Mesendoderm (in vitro differentiated cells): ENCODE results near the gene LRRTM1. TPM values are rescaled to one million over a fixed set of nuclear protein-coding genes. Genes with fewer than 3 reads are reported as not detected.

Experiments used
- DNase-seq: peaks from one replicate; pipeline ENCODE4 v3.0.0; 2013
- H2AK5ac ChIP-seq: 2 replicates; pipeline ENCODE4 v1.6.1; 2013; ENCODE audit warnings: low read length, inconsistent platforms
- H2BK120ac ChIP-seq: 2 replicates; pipeline ENCODE4 v1.6.1; 2013; ENCODE audit warnings: low read depth, mild to moderate bottlenecking, low read length, moderate library complexity, mixed read lengths
- H2BK15ac ChIP-seq: replicated peaks from 2 replicates; pipeline ENCODE4 v1.6.1; 2013; ENCODE audit warnings: low read depth, mild to moderate bottlenecking, moderate library complexity
- H2BK5ac ChIP-seq: 2 replicates; pipeline ENCODE4 v1.6.1; 2013; ENCODE audit warnings: low read length, inconsistent platforms
- H3K18ac ChIP-seq: 2 replicates; pipeline ENCODE4 v1.6.1; 2013; ENCODE audit warnings: mild to moderate bottlenecking, low read length, mixed read lengths
- H3K23ac ChIP-seq: one replicate; pipeline ENCODE4 v1.6.1; 2013; ENCODE audit warnings: low read length
- H3K27ac ChIP-seq: 2 replicates; pipeline ENCODE4 v1.5.1; 2013; ENCODE audit warnings: low read depth, mild to moderate bottlenecking, inconsistent platforms, low read length, moderate library complexity
- H3K27me3 ChIP-seq: 2 replicates; pipeline ENCODE4 v1.6.1; 2013; ENCODE audit warnings: low read length, control low read depth, mild to moderate bottlenecking, inconsistent platforms; ENCODE audit not compliant: insufficient read depth, poor library complexity
- H3K36me3 ChIP-seq: 2 replicates; pipeline ENCODE4 v1.6.1; 2013; ENCODE audit warnings: low read length, inconsistent platforms; ENCODE audit not compliant: control insufficient read depth, insufficient read depth
- H3K4ac ChIP-seq: one replicate; pipeline ENCODE4 v1.6.1; 2013; ENCODE audit warnings: low read depth, mild to moderate bottlenecking, low read length, moderate library complexity
- H3K4me1 ChIP-seq: 2 replicates; pipeline ENCODE4 v1.6.1; 2013; ENCODE audit warnings: low read depth, low read length, inconsistent platforms; ENCODE audit not compliant: control insufficient read depth
- H3K4me2 ChIP-seq: 2 replicates; pipeline ENCODE4 v1.6.1; 2013; ENCODE audit warnings: low read length
- H3K4me3 ChIP-seq: 2 replicates; pipeline ENCODE4 v1.5.1; 2013; ENCODE audit warnings: mild to moderate bottlenecking, low read length
- H3K56ac ChIP-seq: one replicate; pipeline ENCODE4 v1.6.1; 2013; ENCODE audit warnings: low read length
- H3K79me1 ChIP-seq: 2 replicates; pipeline ENCODE4 v1.6.1; 2013; ENCODE audit warnings: low read length, inconsistent platforms
- H3K79me2 ChIP-seq: 2 replicates; pipeline ENCODE4 v1.6.1; 2013; ENCODE audit warnings: mild to moderate bottlenecking, low read length; ENCODE audit not compliant: control insufficient read depth, insufficient read depth
- H3K9ac ChIP-seq: 2 replicates; pipeline ENCODE4 v1.6.1; 2013; ENCODE audit warnings: low read length, inconsistent platforms
- H4K5ac ChIP-seq: one replicate; pipeline ENCODE4 v1.6.1; 2013; ENCODE audit warnings: low read length
- H4K8ac ChIP-seq: one replicate; pipeline ENCODE4 v1.6.1; 2013; ENCODE audit warnings: low read depth, mild to moderate bottlenecking, control low read depth, low read length, moderate library complexity
- WGBS: extraction: QIAGEN DNeasy Blood & Tissue Kit; methylation state at CpG from one replicate; pipeline ENCODE4 v1.1.7; 2013; ENCODE audit warnings: low lambda C conversion rate, missing lambda C conversion rate; ENCODE audit not compliant: insufficient coverage; ENCODE audit errors: extremely low coverage; 5-methylcytosine and 5-hydroxymethylcytosine counted together
- polyA plus RNA-seq, 2 experiments: library from polyadenylated mRNA; stranded (reverse); fragments of 200-250 nt; gene quantifications; one replicate each; pipeline ENCODE4 v1.2.3, GENCODE V29; 2013

The LRRTM1 gene
- 3.9 TPM for polyA plus RNA-seq (2013, experiment 1 of 2)
- polyA plus RNA-seq (2013, experiment 2 of 2) = 4.4 TPM

GRCh38 chr2:80303909-80304837 lies at the start of gene LRRTM1:
Gene LRRTM1, minus strand, starts transcription at chr2:80304752. Its CDS starts 933 bp downstream, at chr2:80303819.
- Histone ChIP-seq H3K18ac (no peak within 1 kb of the TSS), H4K5ac (no peak within 1 kb of the TSS), H3K79me2 (no peaks in the 10 kb centered on the region), H3K9ac (peak within 1 kb of the TSS; percentile 54), H3K4ac (no peak within 1 kb of the TSS), H2BK15ac (no peak within 1 kb of the TSS), H3K27me3 (peaks cover 34% of the 10 kb centered on the region), H3K4me2 (peak within 1 kb of the TSS; percentile 86), H3K23ac (no peak within 1 kb of the TSS), H3K79me1 (no peaks in the 10 kb centered on the region), H3K36me3 (no peaks in the 10 kb centered on the region), H3K4me3 (peak within 1 kb of the TSS; percentile 49), H2AK5ac (no peak within 1 kb of the TSS), H3K4me1 (peaks cover 23% of the 10 kb centered on the region), H2BK120ac (no peak within 1 kb of the TSS), H3K27ac (no peak within 1 kb of the TSS), H2BK5ac (no peak within 1 kb of the TSS), H4K8ac (no peak within 1 kb of the TSS), H3K56ac (peak within 1 kb of the TSS; percentile 88)
- no CpG with 5 or more reads among the region's 64 CpGs for WGBS
- DNase-seq = peak; percentile 56

- Histone ChIP-seq H3K79me1 (no peaks in the 10 kb centered on the region), H3K23ac (no peak overlapping the region), H2BK120ac (no peak overlapping the region), H3K4me3 (no peak overlapping the region), H2AK5ac (no peak overlapping the region), H2BK5ac (no peak overlapping the region), H4K5ac (no peak overlapping the region), H3K56ac (no peak overlapping the region), H3K27me3 (no peaks in the 10 kb centered on the region), H3K18ac (no peak overlapping the region), H3K27ac (no peak overlapping the region), H3K9ac (no peak overlapping the region), H3K4me1 (no peaks in the 10 kb centered on the region), H3K36me3 (no peaks in the 10 kb centered on the region), H2BK15ac (no peak overlapping the region), H3K4ac (no peak overlapping the region), H4K8ac (no peak overlapping the region), H3K79me2 (no peaks in the 10 kb centered on the region), H3K4me2 (no peak overlapping the region)
- peak; percentile 46 for DNase-seq
- no CpG with 5 or more reads among the region's 3 CpGs for WGBS
These were observed 46.7 kb upstream of the LRRTM1 start for GRCh38 chr2:80351231-80351630.

DNA sequence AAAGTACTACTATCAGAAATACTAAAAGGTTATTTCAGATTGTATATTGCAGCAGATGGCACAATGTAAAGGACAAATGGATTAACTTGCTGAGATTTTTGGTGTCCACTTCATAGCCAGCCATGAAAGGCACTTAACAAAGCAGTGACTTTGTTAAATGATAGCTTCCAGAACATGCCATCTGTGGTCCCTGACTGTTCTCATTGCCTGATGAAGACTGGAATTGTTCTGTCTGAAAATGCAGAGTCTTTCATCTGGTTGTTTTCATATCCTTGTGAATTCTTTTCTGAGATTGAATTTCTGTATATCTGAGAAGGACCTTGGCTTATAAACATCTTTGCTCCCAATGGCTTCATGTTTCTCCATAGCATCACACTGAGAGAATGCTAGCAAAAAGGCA lies 44.4 kb upstream of the LRRTM1 start:
- DNase-seq = no peak
- H2BK5ac ChIP-seq = no peak overlapping the region

DNA sequence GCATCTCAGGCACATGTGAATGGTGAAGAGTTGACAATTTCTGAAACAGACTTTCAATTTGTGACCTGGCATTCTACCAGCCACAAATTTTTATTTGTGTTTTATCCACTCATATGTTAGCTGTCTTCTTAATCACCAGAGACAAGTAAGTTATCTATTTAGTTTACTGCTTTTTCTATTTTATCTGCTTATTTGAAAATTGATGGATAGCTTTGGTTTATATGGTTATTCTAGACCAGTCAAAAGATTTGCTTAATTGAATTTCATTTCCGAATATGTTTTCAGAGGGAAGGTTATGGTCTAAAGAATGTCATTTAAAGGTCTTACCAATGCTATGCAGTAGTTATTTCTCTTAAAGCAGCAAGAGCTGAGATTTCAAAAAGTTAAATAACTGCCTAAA lies 43.5 kb upstream of the LRRTM1 start:
- H2AK5ac ChIP-seq = no peak overlapping the region
- H3K79me2 ChIP-seq = no peaks in the 10 kb centered on the region
- H3K4me3 ChIP-seq = no peak overlapping the region
- H3K27ac ChIP-seq = no peak overlapping the region
- H3K4ac ChIP-seq = no peak overlapping the region
- no peak for DNase-seq
- no peak overlapping the region for H3K4me2 ChIP-seq
- H4K5ac ChIP-seq = no peak overlapping the region
- H3K23ac ChIP-seq = no peak overlapping the region
- H3K79me1 ChIP-seq = no peaks in the 10 kb centered on the region
- no peak overlapping the region for H2BK15ac ChIP-seq
- no peak overlapping the region for H2BK5ac ChIP-seq
- peak overlapping the region; percentile 76 for H4K8ac ChIP-seq
- H3K56ac ChIP-seq = no peak overlapping the region
- no peaks in the 10 kb centered on the region for H3K27me3 ChIP-seq
- no peak overlapping the region for H3K9ac ChIP-seq
- no peak overlapping the region for H2BK120ac ChIP-seq
- H3K4me1 ChIP-seq = no peaks in the 10 kb centered on the region
- H3K18ac ChIP-seq = no peak overlapping the region
- no CpG with 5 or more reads among the region's 1 CpG for WGBS
- H3K36me3 ChIP-seq = no peaks in the 10 kb centered on the region

More for the DNA sequence above, 44.4 kb upstream of the LRRTM1 start:
- H3K36me3 ChIP-seq = no peaks in the 10 kb centered on the region
- H3K18ac ChIP-seq = no peak overlapping the region
- no peak overlapping the region for H3K9ac ChIP-seq
- no peak overlapping the region for H3K4me2 ChIP-seq
- no peak overlapping the region for H4K8ac ChIP-seq
- no peaks in the 10 kb centered on the region for H3K4me1 ChIP-seq
- no peak overlapping the region for H3K23ac ChIP-seq
- no peak overlapping the region for H2BK15ac ChIP-seq
- no peak overlapping the region for H2AK5ac ChIP-seq
- H3K4ac ChIP-seq = no peak overlapping the region
- H3K56ac ChIP-seq = no peak overlapping the region
- no peaks in the 10 kb centered on the region for H3K79me2 ChIP-seq
- H4K5ac ChIP-seq = no peak overlapping the region
- no peak overlapping the region for H2BK120ac ChIP-seq
- H3K27me3 ChIP-seq = no peaks in the 10 kb centered on the region
- H3K27ac ChIP-seq = no peak overlapping the region
- H3K4me3 ChIP-seq = no peak overlapping the region
- H3K79me1 ChIP-seq = no peaks in the 10 kb centered on the region

- Histone ChIP-seq H3K4me1 (no peaks in the 10 kb centered on the region), H3K4me2 (no peak overlapping the region), H3K79me1 (no peaks in the 10 kb centered on the region), H3K9ac (no peak overlapping the region), H3K4me3 (no peak overlapping the region), H4K8ac (no peak overlapping the region), H2BK5ac (no peak overlapping the region), H2BK15ac (no peak overlapping the region), H4K5ac (no peak overlapping the region), H3K18ac (no peak overlapping the region), H3K27me3 (no peaks in the 10 kb centered on the region), H3K27ac (no peak overlapping the region), H2AK5ac (no peak overlapping the region), H3K23ac (no peak overlapping the region), H3K79me2 (no peaks in the 10 kb centered on the region), H3K36me3 (no peaks in the 10 kb centered on the region), H2BK120ac (no peak overlapping the region), H3K4ac (no peak overlapping the region), H3K56ac (no peak overlapping the region)
- no peak for DNase-seq
- no CpG with 5 or more reads among the region's 3 CpGs for WGBS
These were observed 35.5 kb upstream of the LRRTM1 start for GRCh38 chr2:80340022-80340421.
